Chondrocyte (in vitro differentiated cells): ENCODE data around the gene DCDC1. TPM values are rescaled to one million over a fixed set of nuclear protein-coding genes. Genes with fewer than 3 reads are reported as not detected.

ENCODE experiments used
- DNase-seq: peaks from one replicate; pipeline ENCODE4 v3.0.0; 2021; ENCODE audit warnings: mixed read lengths, low spot score
- H3K27ac Mint-ChIP-seq: one replicate; pipeline ENCODE4 v1.8.0; 2021; ENCODE audit warnings: mild to moderate bottlenecking, moderate library complexity, mixed read lengths; ENCODE audit not compliant: unreplicated experiment
- H3K27me3 Mint-ChIP-seq: 2 replicates; pipeline ENCODE4 v1.8.0; 2021; ENCODE audit warnings: low read depth, mixed read lengths
- H3K36me3 Mint-ChIP-seq: 2 replicates; pipeline ENCODE4 v1.8.0; 2021; ENCODE audit warnings: low read depth, mixed read lengths
- H3K4me1 Mint-ChIP-seq: 2 replicates; pipeline ENCODE4 v1.8.0; 2021; ENCODE audit warnings: low read depth, mild to moderate bottlenecking, mixed read lengths
- H3K4me3 Mint-ChIP-seq: one replicate; pipeline ENCODE4 v1.8.0; 2021; ENCODE audit warnings: mild to moderate bottlenecking, moderate library complexity, mixed read lengths; ENCODE audit not compliant: unreplicated experiment
- H3K9me3 Mint-ChIP-seq: 2 replicates; pipeline ENCODE4 v1.8.0; 2021; ENCODE audit warnings: low read depth, mixed read lengths
- CTCF ChIP-seq: fragments of 200-600 bp; sonication (generic); IDR thresholded peaks from 2 replicates; pipeline ENCODE4 v1.5.0; 2021; ENCODE audit warnings: antibody characterized with exemption, mild to moderate bottlenecking, moderate library complexity
- total RNA-seq: library from RNA; stranded (reverse); gene quantifications from 3 replicates; pipeline ENCODE4 v1.2.1, GENCODE V29; 2021

DCDC1 gene
- total RNA-seq, 1 donor from 2014 or later: not detected

DNA sequence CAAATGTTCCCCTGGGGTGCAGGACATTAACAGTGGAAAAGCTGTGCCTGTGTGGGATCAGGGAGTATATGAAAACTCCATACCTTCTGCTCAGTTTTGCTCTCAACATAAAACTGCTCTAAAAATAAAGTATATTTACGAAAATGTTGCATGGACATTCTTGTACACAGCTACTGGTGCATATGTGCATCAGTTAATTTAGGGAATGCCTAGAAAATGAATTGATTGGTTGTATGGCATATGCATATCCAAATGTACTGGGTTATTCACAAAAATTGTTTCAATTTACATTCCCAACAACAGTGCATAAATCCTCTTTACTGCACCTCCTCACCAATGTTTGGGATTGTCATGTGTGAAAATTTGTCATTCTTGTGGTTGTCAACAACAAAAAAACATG, 532.3 kb downstream of the DCDC1 start:
- TF ChIP-seq CTCF: no peak
- Mint-ChIP-seq H3K4me1 (no peaks in the 10 kb centered on the region), H3K27ac (no peak overlapping the region), H3K4me3 (no peak overlapping the region), H3K27me3 (peaks cover 15% of the 10 kb centered on the region), H3K9me3 (peaks cover 19% of the 10 kb centered on the region), H3K36me3 (peaks cover 1% of the 10 kb centered on the region)
- no peak for DNase-seq

GRCh38 chr11:30832831-30833230, 536.7 kb downstream of the DCDC1 start:
- Mint-ChIP-seq H3K36me3 (peaks cover 1% of the 10 kb centered on the region), H3K9me3 (peaks cover 19% of the 10 kb centered on the region), H3K4me3 (no peak overlapping the region), H3K4me1 (no peaks in the 10 kb centered on the region), H3K27me3 (peaks cover 9% of the 10 kb centered on the region), H3K27ac (no peak overlapping the region)
- no peak for DNase-seq
- TF ChIP-seq CTCF: no peak

GRCh38 chr11:30830681-30831080, 538.9 kb downstream of the DCDC1 start:
- Mint-ChIP-seq H3K36me3 (peaks cover 1% of the 10 kb centered on the region), H3K9me3 (peaks cover 12% of the 10 kb centered on the region), H3K4me3 (no peak overlapping the region), H3K27ac (no peak overlapping the region), H3K27me3 (peaks cover 9% of the 10 kb centered on the region), H3K4me1 (no peaks in the 10 kb centered on the region)
- TF ChIP-seq CTCF: no peak
- no peak for DNase-seq

DNA sequence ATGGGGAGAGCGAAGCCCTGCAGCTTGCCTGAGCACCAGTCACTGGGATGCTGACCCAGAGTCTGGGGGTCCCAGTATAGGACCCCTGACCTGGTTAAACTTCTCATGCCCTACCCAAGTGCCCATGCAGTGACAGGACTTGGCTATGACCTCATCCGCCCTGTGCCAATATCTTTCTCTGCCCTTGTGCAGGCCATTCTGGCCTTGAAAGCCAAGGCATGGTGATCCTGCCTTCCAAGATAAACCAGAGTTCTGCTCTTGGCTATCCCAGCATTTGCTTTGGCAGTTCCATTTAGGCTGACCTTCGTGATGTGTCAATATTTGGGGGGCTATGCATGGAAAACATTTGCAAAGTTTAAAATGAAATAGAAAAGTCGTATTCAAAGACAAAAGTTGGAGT, 542.6 kb downstream of the DCDC1 start:
- TF ChIP-seq CTCF: no peak
- no peaks in the 10 kb centered on the region for H3K9me3 Mint-ChIP-seq
- no peaks in the 10 kb centered on the region for H3K4me1 Mint-ChIP-seq
- DNase-seq: no peak
- H3K4me3 Mint-ChIP-seq: no peak overlapping the region
- H3K27ac Mint-ChIP-seq: no peak overlapping the region
- H3K36me3 Mint-ChIP-seq: no peaks in the 10 kb centered on the region
- peaks cover 6% of the 10 kb centered on the region for H3K27me3 Mint-ChIP-seq

DNA sequence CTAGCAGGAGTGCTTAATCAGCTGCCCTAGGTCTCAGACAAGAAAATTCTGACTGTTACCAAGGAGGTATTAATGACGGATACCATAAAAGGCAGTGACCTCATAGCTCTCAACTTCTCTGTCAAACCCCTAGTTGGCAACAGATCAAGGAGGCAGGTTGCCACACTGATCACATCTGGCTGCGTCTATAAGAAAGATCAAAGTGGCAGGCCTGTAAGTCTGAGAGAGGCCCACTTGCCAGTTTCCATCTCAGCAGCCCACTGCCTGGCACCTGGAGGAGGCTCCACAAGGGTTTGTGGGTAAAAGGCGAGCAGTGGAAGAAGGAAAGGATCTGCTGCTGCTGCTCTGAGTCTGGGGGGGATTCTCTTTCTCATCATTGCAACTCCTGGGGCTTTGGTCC, 543.8 kb downstream of the DCDC1 start:
- no peaks in the 10 kb centered on the region for H3K27me3 Mint-ChIP-seq
- DNase-seq: no peak
- H3K36me3 Mint-ChIP-seq: no peaks in the 10 kb centered on the region
- H3K27ac Mint-ChIP-seq: no peak overlapping the region
- no peaks in the 10 kb centered on the region for H3K4me1 Mint-ChIP-seq
- TF ChIP-seq CTCF: no peak
- no peaks in the 10 kb centered on the region for H3K9me3 Mint-ChIP-seq
- H3K4me3 Mint-ChIP-seq: no peak overlapping the region
